Heart left ventricle (tissue), 13 donors: ENCODE data around the gene PPP4R1.

ENCODE experiments used
- CTCF ChIP-seq, 12 donors: fragments of 200-600 bp; sonication (generic) in 4 of 12; IDR thresholded peaks; one replicate each; pipeline versions ENCODE4 v1.5.0 to v1.8.0; 2018 to 2022; ENCODE audit warnings: antibody characterized with exemption in 12 of 12, mild to moderate bottlenecking in 5 of 12
- POLR2A ChIP-seq, 2 donors: fragments of 450-650 bp; IDR thresholded peaks; one replicate each; pipeline ENCODE4 v1.6.1; 2017; ENCODE audit warnings: antibody characterized with exemption in 2 of 2, mild to moderate bottlenecking in 2 of 2, moderate library complexity in 2 of 2
- donor health status: ischemic (EF 13 %, LVEDD 7.1; RV severe dilation, severe dysfunction).
- donor health status: DM: no; HTN: yes; CAD: no.
- donor health status: DM: no; HTN: no; CAD: no.
- donor health status: ischemic (EF 25% LVEDD 6.9; RV normal size, moderate dysfunction).
- donor health status: ischemic (EF 25% LVEDD 5.7; RV mildly dilated, moderate dysfunction).
- donor health status: ischemic (EF 35%, LVEDD 5.7; RV mildly dilated, moderate dysfunction).
- donor health status: nonischemic (EF 11% LVEDD 7.7; RV severe dilation, severe dysfunction).
- donor health status: DM: yes; HTN: yes; CAD: no.
- donor health status: PGD.
- donor health status: ischemic (EF 29% LVEDD 5.4; RV normal size, mild dysfunction).
- donor health status: nonischemic (EF 23%, LVEDD 6.1; RV moderate dilation, normal function).

- TF ChIP-seq CTCF (IDR thresholded peaks at IDR 0.05) (no peak), POLR2A (IDR thresholded peaks at IDR 0.05) (no peak)
These were observed 2.7 kb upstream of the PPP4R1 start for GRCh38 chr18:9617006-9617542.
